ENCODE data around the gene COL6A3. TPM values are rescaled to one million over a fixed set of nuclear protein-coding genes. Genes with fewer than 3 reads are reported as not detected.

The COL6A3 gene
- total RNA-seq, 1 donor = 1,478 TPM

GRCh38 chr2:237333748-237334147 lies 80.2 kb downstream of the COL6A3 start:
- TF ChIP-seq, protein P1, sequence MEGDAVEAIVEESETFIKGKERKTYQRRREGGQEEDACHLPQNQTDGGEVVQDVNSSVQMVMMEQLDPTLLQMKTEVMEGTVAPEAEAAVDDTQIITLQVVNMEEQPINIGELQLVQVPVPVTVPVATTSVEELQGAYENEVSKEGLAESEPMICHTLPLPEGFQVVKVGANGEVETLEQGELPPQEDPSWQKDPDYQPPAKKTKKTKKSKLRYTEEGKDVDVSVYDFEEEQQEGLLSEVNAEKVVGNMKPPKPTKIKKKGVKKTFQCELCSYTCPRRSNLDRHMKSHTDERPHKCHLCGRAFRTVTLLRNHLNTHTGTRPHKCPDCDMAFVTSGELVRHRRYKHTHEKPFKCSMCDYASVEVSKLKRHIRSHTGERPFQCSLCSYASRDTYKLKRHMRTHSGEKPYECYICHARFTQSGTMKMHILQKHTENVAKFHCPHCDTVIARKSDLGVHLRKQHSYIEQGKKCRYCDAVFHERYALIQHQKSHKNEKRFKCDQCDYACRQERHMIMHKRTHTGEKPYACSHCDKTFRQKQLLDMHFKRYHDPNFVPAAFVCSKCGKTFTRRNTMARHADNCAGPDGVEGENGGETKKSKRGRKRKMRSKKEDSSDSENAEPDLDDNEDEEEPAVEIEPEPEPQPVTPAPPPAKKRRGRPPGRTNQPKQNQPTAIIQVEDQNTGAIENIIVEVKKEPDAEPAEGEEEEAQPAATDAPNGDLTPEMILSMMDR (IDR thresholded peaks at IDR 0.05; ENCODE audit: insufficient read depth, low read length) = no peak
- H3K4me3 ChIP-seq (ENCODE audit: low read depth, low read length) = no peak overlapping the region
- no peak for DNase-seq (ENCODE audit: low read depth)

GRCh38 chr2:237330541-237330940 lies 83.4 kb downstream of the COL6A3 start:
- H3K4me3 ChIP-seq (ENCODE audit: low read depth, low read length) = no peak overlapping the region
- DNase-seq (ENCODE audit: low read depth) = no peak
- TF ChIP-seq, protein P1 (IDR thresholded peaks at IDR 0.05; ENCODE audit: insufficient read depth, low read length) = no peak

- H3K4me3 ChIP-seq (ENCODE audit: low read depth, low read length) = no peak overlapping the region
- no peak for DNase-seq (ENCODE audit: low read depth)
- TF ChIP-seq, protein P1 (IDR thresholded peaks at IDR 0.05; ENCODE audit: insufficient read depth, low read length) = no peak
Measured at GRCh38 chr2:237327175-237327950, 86.6 kb downstream of the COL6A3 start.

DNA sequence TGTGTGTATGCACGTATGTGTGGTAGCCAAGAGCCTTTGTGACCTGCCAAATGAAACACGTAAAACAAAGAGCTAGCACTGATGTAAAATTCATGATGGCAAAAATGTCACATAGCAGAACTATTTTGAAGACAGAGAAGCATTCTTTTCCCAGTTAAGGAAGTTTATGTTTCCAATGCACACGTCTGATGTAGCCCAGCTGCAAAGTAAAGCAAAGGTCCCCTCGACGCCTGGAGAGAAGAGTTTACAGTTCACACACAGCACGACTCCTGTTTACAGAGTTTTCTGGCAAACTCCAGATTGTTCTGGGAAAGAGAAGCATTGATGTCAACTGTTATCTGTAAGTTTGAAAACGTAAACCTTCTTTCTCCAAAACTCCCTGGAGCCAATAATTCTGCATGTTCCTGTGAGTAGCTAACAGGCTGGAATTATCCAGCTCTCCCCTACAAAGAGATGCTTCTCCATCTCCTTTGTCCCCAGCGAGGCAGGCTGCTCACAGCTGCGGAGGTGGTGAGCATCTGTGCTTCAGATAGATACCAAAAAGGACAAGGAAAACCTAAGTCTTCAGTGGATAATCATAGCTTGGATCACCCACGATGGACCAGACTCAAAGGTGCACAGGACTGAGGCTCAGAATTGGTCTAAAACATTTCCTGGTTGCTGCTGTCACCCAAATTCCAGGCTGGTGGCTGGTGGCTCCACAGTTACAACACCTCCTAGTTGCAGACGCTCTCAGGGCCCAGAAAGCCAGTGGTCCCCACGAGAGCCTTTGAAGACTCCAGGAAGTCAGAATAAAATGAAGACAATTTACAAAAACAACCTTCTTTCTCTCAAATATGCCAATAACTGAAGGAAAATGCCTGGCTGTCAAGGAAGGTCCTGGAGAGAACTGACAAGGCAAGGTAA lies 87.4 kb downstream of the COL6A3 start:
- TF ChIP-seq, protein P1 (IDR thresholded peaks at IDR 0.05; ENCODE audit: insufficient read depth, low read length) = no peak
- no peak overlapping the region for H3K4me3 ChIP-seq (ENCODE audit: low read depth, low read length)
- peak; percentile 95 for DNase-seq (ENCODE audit: low read depth)

DNA sequence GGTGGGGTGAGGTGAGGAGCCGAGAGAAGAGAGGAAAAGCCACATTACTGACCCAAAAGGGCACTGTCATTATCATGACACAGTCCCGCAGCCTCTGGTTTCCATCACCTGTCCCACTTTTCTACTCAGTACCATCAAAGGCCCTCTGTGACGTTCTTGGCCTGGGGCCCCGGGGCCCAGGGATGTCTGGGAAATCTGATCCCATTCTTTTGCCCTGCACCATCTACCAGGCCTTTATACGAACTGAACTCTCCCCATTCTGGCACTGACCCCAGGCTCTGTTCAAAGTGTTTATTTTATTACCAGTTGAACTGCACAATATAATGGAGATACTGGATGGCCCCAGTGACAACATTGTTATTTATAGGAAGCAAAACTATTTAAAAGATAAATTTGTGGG lies 89.1 kb downstream of the COL6A3 start:
- DNase-seq (ENCODE audit: low read depth) = peak; percentile 90
- TF ChIP-seq, protein P1 (IDR thresholded peaks at IDR 0.05; ENCODE audit: insufficient read depth, low read length) = no peak
- no peak overlapping the region for H3K4me3 ChIP-seq (ENCODE audit: low read depth, low read length)

- TF ChIP-seq, protein P1 (IDR thresholded peaks at IDR 0.05; ENCODE audit: insufficient read depth, low read length) = no peak
- no peak overlapping the region for H3K4me3 ChIP-seq (ENCODE audit: low read depth, low read length)
- peak; percentile 63 for DNase-seq (ENCODE audit: low read depth)
Measured at GRCh38 chr2:237324405-237324831, 89.5 kb downstream of the COL6A3 start.

Measured in fibroblast of the aortic adventitia (primary cell).